ENCODE results near the gene TRIM6. TPM values are rescaled to one million over a fixed set of nuclear protein-coding genes. Genes with fewer than 3 reads are reported as not detected.

The TRIM6 gene
- total RNA-seq, 4 donors from 2014 or later = 0.15 to 0.35 (median 0.28) TPM

DNA sequence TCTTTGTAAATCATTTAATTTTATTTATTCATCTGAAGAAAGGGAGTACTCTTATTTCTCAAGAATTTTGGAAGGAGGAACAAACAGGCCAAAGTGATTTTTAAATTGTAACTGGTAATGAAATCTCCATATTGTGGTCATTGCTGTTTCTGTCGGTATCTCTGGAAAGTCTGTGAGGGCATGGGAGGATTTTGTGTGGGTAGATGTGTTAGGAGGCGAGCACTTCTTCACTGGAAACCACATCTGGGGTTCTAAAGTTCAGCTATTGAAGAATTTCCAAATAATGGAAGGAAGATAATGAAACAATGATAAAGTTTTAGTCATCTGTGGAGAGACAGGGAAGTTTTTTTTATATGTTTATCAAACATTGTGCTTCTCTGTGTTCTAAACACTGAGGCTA lies 35.0 kb downstream of the TRIM6 start:
- H3K9me3 ChIP-seq = no peaks in the 10 kb centered on the region
- no peak overlapping the region for H3K4me3 ChIP-seq
- H3K36me3 ChIP-seq = no peaks in the 10 kb centered on the region
- no peak for TF ChIP-seq POLR2A (IDR thresholded peaks at IDR 0.05)
- TF ChIP-seq, protein P1, sequence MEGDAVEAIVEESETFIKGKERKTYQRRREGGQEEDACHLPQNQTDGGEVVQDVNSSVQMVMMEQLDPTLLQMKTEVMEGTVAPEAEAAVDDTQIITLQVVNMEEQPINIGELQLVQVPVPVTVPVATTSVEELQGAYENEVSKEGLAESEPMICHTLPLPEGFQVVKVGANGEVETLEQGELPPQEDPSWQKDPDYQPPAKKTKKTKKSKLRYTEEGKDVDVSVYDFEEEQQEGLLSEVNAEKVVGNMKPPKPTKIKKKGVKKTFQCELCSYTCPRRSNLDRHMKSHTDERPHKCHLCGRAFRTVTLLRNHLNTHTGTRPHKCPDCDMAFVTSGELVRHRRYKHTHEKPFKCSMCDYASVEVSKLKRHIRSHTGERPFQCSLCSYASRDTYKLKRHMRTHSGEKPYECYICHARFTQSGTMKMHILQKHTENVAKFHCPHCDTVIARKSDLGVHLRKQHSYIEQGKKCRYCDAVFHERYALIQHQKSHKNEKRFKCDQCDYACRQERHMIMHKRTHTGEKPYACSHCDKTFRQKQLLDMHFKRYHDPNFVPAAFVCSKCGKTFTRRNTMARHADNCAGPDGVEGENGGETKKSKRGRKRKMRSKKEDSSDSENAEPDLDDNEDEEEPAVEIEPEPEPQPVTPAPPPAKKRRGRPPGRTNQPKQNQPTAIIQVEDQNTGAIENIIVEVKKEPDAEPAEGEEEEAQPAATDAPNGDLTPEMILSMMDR (IDR thresholded peaks at IDR 0.05 in 4 of 5, conservative IDR thresholded peaks at IDR 0.05 in 1 of 5) = no peak
- no peak overlapping the region for H3K27ac ChIP-seq
- no peaks in the 10 kb centered on the region for H3K4me1 ChIP-seq
- intact Hi-C loops (cut with DNase I; ENCODE audit: low total_unique reads) = no loop called here
- no peaks in the 10 kb centered on the region for H3K27me3 ChIP-seq
- no peak for DNase-seq
- in situ Hi-C loops (cut with MboI; ENCODE audit: low sequenced_read_pairs in 4 of 4) = no loop called here
- ATAC-seq = no peak

DNA sequence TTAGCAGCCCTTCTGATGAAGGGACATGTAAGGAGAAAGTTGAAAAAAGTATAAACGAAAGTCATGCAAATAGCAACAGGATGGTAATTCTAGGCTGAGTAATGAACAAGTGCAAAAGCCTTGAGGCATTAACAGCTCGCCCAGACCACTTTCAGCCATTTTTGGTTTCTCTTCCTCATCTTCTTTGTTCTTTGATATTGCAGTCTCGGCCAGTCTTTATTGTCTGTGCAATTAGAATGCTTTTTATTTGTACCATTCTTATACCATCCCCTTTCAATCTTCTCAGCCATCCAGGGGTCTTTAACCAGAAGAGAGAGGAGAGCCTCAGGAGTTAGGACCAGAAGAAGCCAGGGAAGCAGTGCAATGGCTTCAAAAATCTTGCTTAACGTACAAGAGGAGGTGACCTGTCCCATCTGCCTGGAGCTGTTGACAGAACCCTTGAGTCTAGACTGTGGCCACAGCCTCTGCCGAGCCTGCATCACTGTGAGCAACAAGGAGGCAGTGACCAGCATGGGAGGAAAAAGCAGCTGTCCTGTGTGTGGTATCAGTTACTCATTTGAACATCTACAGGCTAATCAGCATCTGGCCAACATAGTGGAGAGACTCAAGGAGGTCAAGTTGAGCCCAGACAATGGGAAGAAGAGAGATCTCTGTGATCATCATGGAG lies 35.7 kb downstream of the TRIM6 start:
- no peaks in the 10 kb centered on the region for H3K4me1 ChIP-seq

DNA sequence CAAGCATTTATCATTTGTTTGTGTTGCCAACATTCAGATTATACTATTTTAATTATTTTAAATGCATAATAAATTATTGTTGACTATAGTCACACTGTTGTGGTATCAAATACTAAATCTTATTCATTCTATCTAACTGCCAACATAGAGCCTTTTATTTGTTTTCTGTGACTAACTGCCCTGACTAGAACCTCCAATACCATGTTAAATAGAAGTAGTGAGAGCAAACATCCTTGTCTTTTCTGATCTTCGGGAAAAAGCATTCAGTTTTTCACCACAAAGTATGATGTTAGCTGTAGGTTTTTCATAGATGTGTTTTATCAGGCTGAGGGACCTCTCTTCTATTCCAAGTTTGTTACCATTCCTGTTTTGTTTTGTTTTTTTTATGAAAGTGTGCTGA lies 43.5 kb downstream of the TRIM6 start:
- Histone ChIP-seq H3K4me3 (no peak overlapping the region), H3K27ac (no peak overlapping the region), H3K9me3 (no peaks in the 10 kb centered on the region), H3K4me1 (no peaks in the 10 kb centered on the region), H3K27me3 (no peaks in the 10 kb centered on the region), H3K36me3 (no peaks in the 10 kb centered on the region)
- no peak for ATAC-seq
- in situ Hi-C loops (cut with MboI; ENCODE audit: low sequenced_read_pairs in 4 of 4) (no loop called here), intact Hi-C loops (cut with DNase I; ENCODE audit: low total_unique reads) (no loop called here)
- DNase-seq = no peak
- TF ChIP-seq, protein P1 (IDR thresholded peaks at IDR 0.05 in 4 of 5, conservative IDR thresholded peaks at IDR 0.05 in 1 of 5) = no peak
- TF ChIP-seq POLR2A (IDR thresholded peaks at IDR 0.05) = no peak

More for the DNA sequence above, 35.7 kb downstream of the TRIM6 start:
- no peak for TF ChIP-seq POLR2A (IDR thresholded peaks at IDR 0.05)
- TF ChIP-seq, protein P1 (IDR thresholded peaks at IDR 0.05 in 4 of 5, conservative IDR thresholded peaks at IDR 0.05 in 1 of 5) = no peak
- no peak overlapping the region for H3K27ac ChIP-seq
- in situ Hi-C loops (cut with MboI; ENCODE audit: low sequenced_read_pairs in 4 of 4) (no loop called here), intact Hi-C loops (cut with DNase I; ENCODE audit: low total_unique reads) (no loop called here)
- H3K36me3 ChIP-seq = no peaks in the 10 kb centered on the region
- no peak for ATAC-seq
- H3K9me3 ChIP-seq = no peaks in the 10 kb centered on the region
- no peaks in the 10 kb centered on the region for H3K27me3 ChIP-seq
- no peak for DNase-seq
- H3K4me3 ChIP-seq = no peak overlapping the region

DNA sequence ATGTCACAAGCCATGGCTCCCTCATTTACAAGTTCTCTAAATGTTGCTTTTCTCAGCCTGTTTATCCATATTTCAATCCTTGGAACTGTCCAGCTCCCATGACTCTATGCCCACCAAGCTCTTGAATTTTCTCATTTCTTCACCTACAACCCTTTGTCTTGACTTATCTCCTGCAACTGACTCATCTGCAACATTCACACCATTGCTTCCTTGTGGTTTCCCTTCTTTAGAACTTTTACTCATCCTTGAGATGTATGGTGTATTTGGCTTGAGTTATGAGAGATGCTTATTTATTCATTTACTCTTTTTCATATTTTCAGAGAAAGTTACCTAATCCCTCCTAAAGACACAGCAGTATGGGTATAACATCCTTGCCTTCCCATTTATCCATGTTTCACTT lies 47.1 kb downstream of the TRIM6 start:
- no peak overlapping the region for H3K4me3 ChIP-seq
- H3K9me3 ChIP-seq = no peaks in the 10 kb centered on the region
- in situ Hi-C loops (cut with MboI; ENCODE audit: low sequenced_read_pairs in 4 of 4) = no loop called here
- H3K36me3 ChIP-seq = no peaks in the 10 kb centered on the region
- no peaks in the 10 kb centered on the region for H3K27me3 ChIP-seq
- no peak for ATAC-seq
- no peak overlapping the region for H3K27ac ChIP-seq
- DNase-seq = no peak
- TF ChIP-seq POLR2A (IDR thresholded peaks at IDR 0.05) = no peak
- TF ChIP-seq, protein P1 (IDR thresholded peaks at IDR 0.05 in 4 of 5, conservative IDR thresholded peaks at IDR 0.05 in 1 of 5) = no peak
- no peaks in the 10 kb centered on the region for H3K4me1 ChIP-seq
- intact Hi-C loops (cut with DNase I; ENCODE audit: low total_unique reads) = no loop called here

DNA sequence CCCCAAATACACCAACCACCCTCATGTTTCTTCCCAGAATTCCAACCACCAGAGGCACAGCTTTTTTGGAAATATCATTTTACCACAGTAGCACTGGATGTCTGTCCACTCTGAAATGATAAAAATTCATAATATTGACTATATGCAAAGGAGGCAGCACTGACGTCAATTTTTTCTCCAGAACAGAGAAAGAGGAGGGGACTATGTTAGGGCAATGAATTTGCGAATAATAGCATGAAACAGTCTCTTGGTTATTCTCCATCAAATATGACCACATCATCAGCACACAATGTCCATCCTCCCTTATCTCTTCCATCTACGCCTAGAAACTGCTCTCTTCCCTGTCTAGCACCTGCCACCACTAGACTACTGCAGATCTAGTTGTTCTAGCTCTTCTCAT lies 49.7 kb downstream of the TRIM6 start:
- no peaks in the 10 kb centered on the region for H3K4me1 ChIP-seq
- intact Hi-C loops (cut with DNase I; ENCODE audit: low total_unique reads) = no loop called here
- no peak overlapping the region for H3K4me3 ChIP-seq
- DNase-seq = no peak
- TF ChIP-seq POLR2A (IDR thresholded peaks at IDR 0.05) = no peak
- TF ChIP-seq, protein P1 (IDR thresholded peaks at IDR 0.05 in 4 of 5, conservative IDR thresholded peaks at IDR 0.05 in 1 of 5) = no peak
- no peak for ATAC-seq
- no peaks in the 10 kb centered on the region for H3K9me3 ChIP-seq
- H3K27me3 ChIP-seq = no peaks in the 10 kb centered on the region
- in situ Hi-C loops (cut with MboI; ENCODE audit: low sequenced_read_pairs in 4 of 4) = no loop called here
- H3K36me3 ChIP-seq = no peaks in the 10 kb centered on the region
- H3K27ac ChIP-seq = no peak overlapping the region

All from gastrocnemius medialis (tissue), 4 donors.